GM18951 (cell line): ENCODE results near the gene DNTT.

Experiments used
- POLR2A ChIP-seq: IDR thresholded peaks from 4 replicates; pipeline ENCODE4 v1.6.1; 2011; ENCODE audit warnings: mild to moderate bottlenecking; ENCODE audit not compliant: insufficient read length, insufficient read depth; ENCODE audit errors: extremely low read depth
- in situ Hi-C: fragments of 300-500 bp; cut with MboI; formaldehyde crosslinking; loops from one replicate; pipeline ENCODE4 v1.12.0; 2022; ENCODE audit warnings: low sequenced_read_pairs, mixed read lengths, inconsistent platforms; ENCODE audit not compliant: unreplicated experiment

The DNTT gene

GRCh38 chr10:96283351-96283750 lies 20.9 kb upstream of the DNTT start:
- in situ Hi-C loops = no loop called here
- no peak for TF ChIP-seq POLR2A

GRCh38 chr10:96283756-96284155 lies 20.5 kb upstream of the DNTT start:
- in situ Hi-C loops = no loop called here
- no peak for TF ChIP-seq POLR2A

DNA sequence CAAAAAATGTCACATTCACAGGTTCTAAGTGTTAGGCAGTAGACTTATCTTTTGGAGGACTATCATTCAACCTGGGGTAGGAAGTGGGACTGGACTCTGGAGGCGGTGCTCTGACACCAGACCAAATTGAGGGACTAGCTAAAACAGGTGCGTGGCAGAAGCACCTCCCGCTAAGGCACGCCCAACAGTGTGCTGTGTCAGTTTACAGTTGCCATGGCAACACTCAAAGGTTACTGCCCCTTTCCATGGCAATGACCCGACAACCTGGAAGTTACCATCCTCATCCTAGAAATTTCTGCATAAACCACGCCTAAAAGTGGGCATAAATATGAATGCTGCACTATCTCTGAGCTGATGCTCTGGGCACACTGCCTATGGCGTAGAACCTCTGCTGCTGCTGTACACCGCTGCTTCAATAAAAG lies 18.9 kb upstream of the DNTT start:
- no peak for TF ChIP-seq POLR2A
- in situ Hi-C loops = no loop called here

GRCh38 chr10:96287392-96288105 lies 16.7 kb upstream of the DNTT start:
- in situ Hi-C loops = no loop called here
- peak; percentile 49 for TF ChIP-seq POLR2A

DNA sequence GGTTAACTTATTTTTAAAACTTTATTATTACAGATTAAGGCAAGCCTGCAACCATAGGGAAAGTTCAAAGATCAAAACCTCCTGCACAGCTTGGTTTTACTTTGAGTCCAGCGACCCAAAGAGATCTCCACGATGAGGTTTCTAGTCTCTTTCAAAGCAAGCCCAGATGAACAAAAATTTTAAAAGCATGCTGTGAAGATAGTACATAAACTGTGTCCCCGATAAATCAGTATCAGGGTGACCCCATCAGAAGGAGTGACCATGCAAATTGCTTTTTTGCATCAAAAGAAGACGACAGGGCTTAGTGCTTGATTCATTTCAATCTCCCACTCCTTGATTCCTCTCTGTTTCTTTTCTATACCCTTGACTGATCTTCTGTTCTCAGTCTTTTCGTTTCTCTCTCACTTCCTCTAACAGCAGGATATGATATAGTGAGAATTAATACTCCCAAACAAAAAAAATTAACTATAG lies 16.0 kb upstream of the DNTT start:
- peak; percentile 48 for TF ChIP-seq POLR2A
- in situ Hi-C loops = no loop called here

GRCh38 chr10:96289218-96289910 lies 14.9 kb upstream of the DNTT start:
- in situ Hi-C loops = no loop called here
- TF ChIP-seq POLR2A = no peak

DNA sequence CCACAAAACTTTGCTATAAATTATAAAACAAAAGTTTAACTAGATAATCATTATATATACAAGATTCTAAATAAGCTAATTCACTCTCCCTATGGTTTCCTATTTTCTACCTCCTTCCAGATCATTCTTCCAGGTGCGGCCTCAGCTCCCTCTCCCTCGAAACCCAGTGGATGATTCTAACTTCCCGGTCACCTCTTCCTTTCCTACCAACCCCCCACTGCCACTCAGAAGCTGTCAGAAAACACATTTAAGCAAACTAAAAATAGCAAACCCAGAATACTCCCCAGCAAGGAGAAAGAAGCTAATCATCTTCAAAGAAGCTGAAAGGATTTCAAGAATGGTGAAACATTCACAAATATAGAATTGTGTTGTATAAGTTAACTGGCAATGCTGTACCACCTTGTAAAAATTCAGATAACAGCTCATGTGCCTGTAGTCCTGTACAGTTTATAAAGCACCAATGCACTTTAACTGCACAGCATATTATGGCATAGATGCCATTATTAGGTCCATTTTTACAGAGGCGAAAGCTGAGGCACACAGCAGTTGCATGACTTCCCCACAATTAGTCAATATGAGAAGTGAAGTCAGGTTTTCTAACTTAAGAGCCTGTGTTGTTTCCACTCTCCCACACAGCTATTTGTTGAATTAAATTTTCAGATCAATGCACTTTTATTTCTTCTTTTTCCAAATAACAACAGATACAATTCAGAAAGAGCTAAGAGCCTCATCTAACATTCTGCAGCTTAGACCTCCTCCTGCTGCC lies 13.7 kb upstream of the DNTT start:
- in situ Hi-C loops = no loop called here
- TF ChIP-seq POLR2A = no peak

DNA sequence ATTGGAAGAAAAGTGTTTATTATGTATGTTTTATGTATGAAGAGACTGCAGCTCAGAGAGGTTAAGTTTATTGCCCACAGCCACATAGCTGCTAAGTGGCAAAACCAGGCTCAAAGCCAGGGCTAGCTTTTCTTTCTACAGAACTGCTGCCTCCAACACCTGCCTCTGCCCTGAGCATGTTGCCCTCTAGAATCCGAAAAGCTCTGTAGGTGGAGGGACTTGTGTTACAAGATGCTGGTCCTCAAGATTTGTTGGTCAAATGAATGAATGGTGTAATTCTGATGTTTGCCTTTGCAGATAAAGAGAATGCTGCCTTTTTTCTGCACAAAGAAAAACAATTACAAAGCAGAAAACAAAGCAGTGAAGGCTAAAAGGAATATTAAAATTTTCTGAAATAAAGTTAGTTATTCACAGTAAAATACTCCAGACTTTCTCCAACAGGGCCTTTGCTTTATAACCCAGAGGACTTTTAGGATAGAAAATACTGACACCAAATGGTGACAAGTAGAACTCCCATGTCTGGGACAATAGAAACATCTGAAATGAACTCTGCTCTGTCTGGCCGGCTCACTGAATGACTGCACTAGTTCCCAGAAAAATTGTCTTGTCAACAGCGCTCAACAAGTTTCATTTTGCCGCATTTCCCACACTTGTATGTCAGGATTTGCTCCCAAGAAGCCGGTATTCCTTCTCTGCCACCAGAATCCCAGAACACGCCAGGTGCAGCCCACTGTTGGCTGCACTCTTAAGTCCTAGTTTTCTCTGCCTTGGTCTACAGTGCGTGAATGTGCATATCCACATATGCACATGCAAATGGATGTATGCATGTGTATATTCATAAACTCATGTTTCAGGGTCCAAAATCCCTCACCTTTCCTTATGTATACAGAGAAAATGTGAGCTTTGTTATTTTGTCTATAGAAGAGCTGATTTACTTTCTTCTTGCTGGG lies 11.0 kb upstream of the DNTT start:
- in situ Hi-C loops = no loop called here
- TF ChIP-seq POLR2A = no peak

- no peak for TF ChIP-seq POLR2A
- in situ Hi-C loops = loop anchor here (5.0 kb wide), 1 partner anchor 68 kb away; no protein-coding TSS in a partner anchor
These were observed 8.8 kb upstream of the DNTT start for GRCh38 chr10:96295475-96295874.

GRCh38 chr10:96297486-96297885 lies 6.7 kb upstream of the DNTT start:
- in situ Hi-C loops = loop anchor here (5.0 kb wide), 1 partner anchor 70 kb away; no protein-coding TSS in a partner anchor
- TF ChIP-seq POLR2A = no peak

GRCh38 chr10:96298362-96298761 lies 5.9 kb upstream of the DNTT start:
- TF ChIP-seq POLR2A = no peak
- in situ Hi-C loops = loop anchor here (5.0 kb wide), 1 partner anchor 71 kb away; no protein-coding TSS in a partner anchor

DNA sequence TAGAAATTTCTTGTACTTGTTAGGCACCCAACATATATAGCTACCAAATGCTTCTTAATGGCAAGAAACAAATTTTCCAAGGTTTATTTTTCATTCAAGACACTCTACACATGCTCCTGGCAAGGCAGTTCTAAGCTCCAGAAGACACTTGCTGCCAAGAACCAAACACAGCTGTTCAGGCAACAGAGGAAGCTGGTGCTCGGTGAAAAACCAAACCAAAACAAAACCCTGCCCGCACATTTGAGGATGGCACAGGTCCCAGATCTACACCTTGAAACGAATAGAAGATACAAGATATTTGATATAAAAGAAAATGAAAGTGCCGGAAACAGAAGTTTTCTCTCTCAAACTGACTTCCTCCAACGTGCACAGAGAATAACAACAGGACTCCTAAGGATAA lies 4.9 kb upstream of the DNTT start:
- no peak for TF ChIP-seq POLR2A
- in situ Hi-C loops = loop anchor here (5.0 kb wide), 1 partner anchor 72 kb away; no protein-coding TSS in a partner anchor
